Activated CD4-positive, alpha-beta T cell treated with anti-CD3 and anti-CD28 coated beads, Interleukin-2, amount 10 ng/mL, durations not matched to agents 24 days and 14 days (primary cell): Measurements from ENCODE around the gene MAGI1. TPM values are rescaled to one million over a fixed set of nuclear protein-coding genes. Genes with fewer than 3 reads are reported as not detected.

Source experiments
- DNase-seq: peaks from one replicate; pipeline ENCODE4 v3.0.0; 2022
- H3K27ac Mint-ChIP-seq: one replicate; pipeline ENCODE4 v1.8.0; 2022; ENCODE audit warnings: mild to moderate bottlenecking, mixed read lengths
- H3K27me3 Mint-ChIP-seq: one replicate; pipeline ENCODE4 v1.8.0; 2022; ENCODE audit warnings: mixed read lengths
- H3K36me3 Mint-ChIP-seq: one replicate; pipeline ENCODE4 v1.8.0; 2022; ENCODE audit warnings: low read depth, mild to moderate bottlenecking, mixed read lengths
- H3K4me1 Mint-ChIP-seq: one replicate; pipeline ENCODE4 v1.8.0; 2021; ENCODE audit warnings: mixed read lengths
- H3K4me3 Mint-ChIP-seq: one replicate; pipeline ENCODE4 v1.8.0; 2022; ENCODE audit warnings: mild to moderate bottlenecking, moderate library complexity, mixed read lengths
- H3K9me3 Mint-ChIP-seq: one replicate; pipeline ENCODE4 v1.8.0; 2021; ENCODE audit warnings: mixed read lengths
- intact Hi-C: fragments of 100-400 bp; cut with micrococcal nuclease; formaldehyde crosslinking; loops from one replicate; pipeline ENCODE4 v1.15.1; 2023
- total RNA-seq: library from RNA; stranded (reverse); gene quantifications from 2 replicates; pipeline ENCODE4 v1.2.3, GENCODE V29; 2022

MAGI1 gene
- total RNA-seq, 1 donor from 2014 or later: 2.0 TPM

DNA sequence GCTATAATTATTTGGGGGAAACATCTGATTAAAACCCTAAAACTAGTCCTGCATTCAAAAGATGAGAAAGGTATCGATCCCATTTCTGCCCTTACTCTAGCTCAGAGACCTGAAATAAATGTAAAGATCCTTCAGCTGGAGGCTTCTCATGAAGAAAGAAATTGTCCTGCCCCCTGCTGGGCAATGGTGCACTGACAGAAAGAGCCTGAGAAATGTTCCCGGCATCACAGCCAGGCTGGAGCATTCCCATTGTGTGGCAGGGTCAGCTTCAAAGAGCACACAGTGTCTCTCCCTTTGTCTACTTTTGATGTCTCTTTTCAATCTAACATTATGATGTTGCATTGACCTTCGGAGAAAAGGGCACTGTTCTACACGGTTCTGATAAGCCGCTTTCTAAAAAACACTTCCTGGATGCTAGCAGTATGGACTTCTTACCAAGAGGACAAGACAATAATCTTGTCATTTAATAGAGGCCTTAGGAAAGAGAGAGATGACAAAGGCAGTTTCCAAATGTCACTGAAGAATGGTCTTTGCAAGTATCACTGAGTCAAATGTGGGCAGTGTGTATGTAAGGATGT lies 287.5 kb downstream of the MAGI1 start:
- Mint-ChIP-seq H3K36me3 (no peaks in the 10 kb centered on the region), H3K4me1 (no peaks in the 10 kb centered on the region), H3K9me3 (no peaks in the 10 kb centered on the region), H3K4me3 (no peak overlapping the region), H3K27ac (no peak overlapping the region), H3K27me3 (no peaks in the 10 kb centered on the region)
- no peak for DNase-seq
- intact Hi-C loops: no loop called here

DNA sequence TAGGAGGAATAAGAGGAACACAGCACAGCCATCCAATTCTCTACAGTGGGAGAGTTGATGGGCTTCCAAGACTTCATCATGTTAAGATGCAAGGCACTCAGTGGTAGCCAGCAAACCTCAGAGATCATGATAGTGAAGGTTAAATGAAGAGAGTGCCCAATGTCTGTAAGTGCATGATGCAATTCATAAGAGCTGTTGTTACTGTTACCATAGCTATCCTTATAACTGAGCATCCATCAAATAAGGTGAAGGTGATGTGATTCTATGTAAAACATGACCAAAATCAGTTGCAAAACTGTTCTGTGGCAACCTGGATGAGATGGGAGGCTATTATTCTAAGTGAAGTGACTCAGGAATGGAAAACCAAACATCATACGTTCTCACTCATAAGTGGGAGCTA lies 289.7 kb downstream of the MAGI1 start:
- intact Hi-C loops: no loop called here
- H3K4me1 Mint-ChIP-seq: no peaks in the 10 kb centered on the region
- no peaks in the 10 kb centered on the region for H3K9me3 Mint-ChIP-seq
- no peak for DNase-seq
- H3K27me3 Mint-ChIP-seq: no peaks in the 10 kb centered on the region
- no peaks in the 10 kb centered on the region for H3K36me3 Mint-ChIP-seq
- H3K4me3 Mint-ChIP-seq: no peak overlapping the region
- H3K27ac Mint-ChIP-seq: no peak overlapping the region

DNA sequence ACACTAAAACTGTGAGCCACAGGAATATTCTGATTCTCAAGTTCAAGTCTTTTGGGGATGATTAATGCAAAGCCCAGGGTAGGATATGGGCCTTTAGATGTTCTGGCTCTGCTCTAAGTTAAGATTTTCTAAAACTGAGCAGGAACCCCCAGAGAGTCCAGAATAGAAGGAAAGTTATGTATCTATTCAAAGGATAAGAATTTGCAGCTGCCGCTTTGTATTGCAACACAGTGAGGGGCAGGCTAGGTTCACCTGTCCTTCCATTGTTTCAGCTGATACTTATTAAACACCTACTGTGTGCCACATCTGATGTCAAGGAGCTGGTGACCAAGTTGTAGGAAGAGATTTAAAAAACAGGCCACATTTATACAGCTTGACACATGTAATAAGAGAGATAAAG lies 290.4 kb downstream of the MAGI1 start:
- Mint-ChIP-seq H3K4me1 (no peaks in the 10 kb centered on the region), H3K4me3 (no peak overlapping the region), H3K36me3 (no peaks in the 10 kb centered on the region), H3K27me3 (no peaks in the 10 kb centered on the region), H3K27ac (no peak overlapping the region), H3K9me3 (no peaks in the 10 kb centered on the region)
- no peak for DNase-seq
- intact Hi-C loops: no loop called here

DNA sequence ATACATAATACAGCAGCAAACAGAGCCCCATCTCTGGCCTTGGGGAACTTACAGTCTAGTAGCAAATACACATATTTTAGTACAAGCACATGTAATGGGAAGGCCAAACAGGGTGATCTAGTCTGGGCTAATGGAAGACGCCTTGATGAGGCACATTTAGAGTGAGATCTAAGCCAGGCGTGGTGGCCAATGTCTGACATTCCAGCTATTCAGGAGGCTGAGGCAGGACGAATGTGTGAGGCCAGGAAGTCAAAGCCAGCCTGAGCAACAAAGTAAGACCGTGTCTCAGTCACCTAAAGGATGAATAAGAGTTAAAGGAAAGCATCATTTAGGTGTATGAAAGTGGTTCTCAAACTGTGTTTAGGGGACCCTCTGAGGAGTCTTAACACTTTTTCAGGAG lies 291.9 kb downstream of the MAGI1 start:
- H3K4me3 Mint-ChIP-seq: no peak overlapping the region
- intact Hi-C loops: no loop called here
- H3K27me3 Mint-ChIP-seq: no peaks in the 10 kb centered on the region
- DNase-seq: no peak
- H3K36me3 Mint-ChIP-seq: no peaks in the 10 kb centered on the region
- H3K9me3 Mint-ChIP-seq: no peaks in the 10 kb centered on the region
- no peaks in the 10 kb centered on the region for H3K4me1 Mint-ChIP-seq
- H3K27ac Mint-ChIP-seq: no peak overlapping the region

DNA sequence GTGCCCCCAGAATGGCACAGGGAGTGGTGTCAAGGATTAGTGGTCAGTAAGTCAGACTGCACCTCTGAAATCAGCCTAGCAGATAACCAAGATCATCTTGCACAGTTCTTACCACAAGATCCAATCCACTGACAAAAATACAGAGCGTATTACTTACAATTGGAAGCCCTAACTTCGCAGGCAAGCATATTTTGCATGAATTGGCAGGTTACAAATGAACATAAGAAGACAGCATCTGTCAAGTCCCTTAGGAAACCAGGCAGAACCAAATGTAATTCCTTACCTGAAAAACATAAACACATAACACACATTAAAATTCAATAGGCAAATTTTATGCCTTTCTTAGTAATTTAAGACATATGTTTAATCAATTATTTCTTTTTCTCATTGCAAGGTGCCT lies 293.4 kb downstream of the MAGI1 start:
- H3K4me3 Mint-ChIP-seq: no peak overlapping the region
- H3K36me3 Mint-ChIP-seq: no peaks in the 10 kb centered on the region
- no peaks in the 10 kb centered on the region for H3K4me1 Mint-ChIP-seq
- no peak for DNase-seq
- no peak overlapping the region for H3K27ac Mint-ChIP-seq
- no peaks in the 10 kb centered on the region for H3K9me3 Mint-ChIP-seq
- intact Hi-C loops: no loop called here
- H3K27me3 Mint-ChIP-seq: no peaks in the 10 kb centered on the region

DNA sequence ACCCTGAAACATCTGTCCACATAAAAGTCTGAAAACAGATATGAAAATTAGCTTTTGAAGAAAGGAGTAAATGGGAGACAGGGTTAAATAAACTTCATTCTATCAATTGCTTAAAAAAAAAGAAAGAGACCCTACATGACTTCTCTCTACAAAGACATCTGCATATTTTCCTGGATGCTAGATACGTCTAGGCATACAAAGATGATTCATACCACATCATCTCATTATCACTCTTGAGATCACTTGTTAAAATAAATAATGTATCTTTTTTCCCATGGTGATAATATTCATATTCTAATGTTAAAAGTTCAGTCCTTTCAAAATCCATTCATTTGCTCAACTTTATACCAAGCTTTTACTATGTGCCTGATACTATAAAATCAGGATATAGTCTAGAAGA lies 295.8 kb downstream of the MAGI1 start:
- Mint-ChIP-seq H3K4me1 (no peaks in the 10 kb centered on the region), H3K36me3 (no peaks in the 10 kb centered on the region), H3K27me3 (no peaks in the 10 kb centered on the region), H3K4me3 (no peak overlapping the region), H3K27ac (no peak overlapping the region), H3K9me3 (no peaks in the 10 kb centered on the region)
- no peak for DNase-seq
- intact Hi-C loops: no loop called here

DNA sequence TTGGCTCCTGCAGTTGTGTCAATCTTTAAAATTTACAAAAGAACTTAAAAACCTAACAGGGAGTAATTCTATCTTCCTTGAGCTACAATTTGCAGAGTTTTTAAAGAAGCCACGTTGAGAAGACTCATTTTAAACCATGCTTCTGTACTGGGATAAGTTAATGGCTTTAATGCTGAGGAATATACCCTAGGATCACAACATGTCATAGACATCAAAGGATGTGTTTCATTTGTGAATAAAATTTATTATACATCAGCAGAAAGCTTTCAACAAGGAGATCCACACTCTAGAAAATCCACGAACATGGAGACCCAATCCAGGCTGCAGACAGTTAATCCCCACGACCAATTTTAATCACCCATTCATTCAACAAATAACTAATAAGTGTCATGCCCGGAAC lies 297.2 kb downstream of the MAGI1 start:
- no peak overlapping the region for H3K27ac Mint-ChIP-seq
- no peaks in the 10 kb centered on the region for H3K36me3 Mint-ChIP-seq
- H3K4me1 Mint-ChIP-seq: no peaks in the 10 kb centered on the region
- no peaks in the 10 kb centered on the region for H3K27me3 Mint-ChIP-seq
- no peak overlapping the region for H3K4me3 Mint-ChIP-seq
- intact Hi-C loops: no loop called here
- no peak for DNase-seq
- no peaks in the 10 kb centered on the region for H3K9me3 Mint-ChIP-seq

DNA sequence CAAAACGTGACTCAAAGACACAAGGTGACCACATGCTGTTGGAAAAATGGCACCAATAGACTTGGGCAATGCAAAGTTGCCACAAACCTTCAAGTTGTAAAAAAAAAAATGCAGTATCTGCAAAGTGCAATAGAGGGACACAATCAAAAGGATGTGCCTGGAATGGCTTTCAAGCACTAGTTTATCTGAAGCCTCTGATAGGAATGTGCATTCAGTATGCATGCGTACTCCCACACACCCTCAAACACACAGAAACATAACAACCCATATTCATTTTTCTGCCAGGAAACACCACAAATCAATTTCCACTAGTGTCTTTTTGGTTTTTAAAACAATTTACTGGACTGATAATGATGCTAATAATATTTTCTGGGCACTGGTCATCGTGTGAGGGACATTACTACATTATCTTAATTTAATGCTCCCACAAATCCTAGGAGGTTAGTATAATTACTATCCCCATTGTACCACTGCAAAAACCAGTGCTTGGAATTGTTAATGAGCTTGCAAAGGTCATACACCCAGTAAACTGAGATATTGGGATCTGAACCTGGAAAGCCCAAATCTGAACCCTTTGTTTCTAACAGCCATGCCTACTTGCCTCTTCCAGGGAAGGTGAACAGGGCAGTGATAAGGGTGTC lies 298.7 kb downstream of the MAGI1 start:
- Mint-ChIP-seq H3K36me3 (no peaks in the 10 kb centered on the region), H3K27me3 (no peaks in the 10 kb centered on the region), H3K4me1 (no peaks in the 10 kb centered on the region), H3K9me3 (no peaks in the 10 kb centered on the region), H3K27ac (no peak overlapping the region), H3K4me3 (no peak overlapping the region)
- no peak for DNase-seq
- intact Hi-C loops: no loop called here

DNA sequence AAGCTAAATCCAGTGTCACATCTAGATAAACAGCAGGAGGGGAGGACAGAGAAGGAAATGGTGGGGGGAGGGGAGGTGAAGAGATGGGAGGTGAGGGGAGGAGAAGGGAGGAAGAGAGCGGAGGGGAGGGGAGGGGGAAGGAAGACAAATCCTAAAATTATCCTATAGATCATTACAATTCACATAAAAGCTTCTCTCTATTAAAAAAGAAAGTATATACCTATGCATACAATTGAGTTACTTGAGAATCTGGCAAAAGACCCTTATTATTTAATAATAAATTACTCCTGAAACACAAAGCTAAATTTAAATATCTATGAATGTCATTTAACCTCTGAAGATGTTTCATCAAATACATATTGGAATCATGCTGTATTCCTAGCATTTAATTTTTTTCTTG lies 303.9 kb downstream of the MAGI1 start:
- Mint-ChIP-seq H3K9me3 (no peaks in the 10 kb centered on the region), H3K4me1 (no peaks in the 10 kb centered on the region), H3K36me3 (no peaks in the 10 kb centered on the region), H3K27me3 (no peaks in the 10 kb centered on the region), H3K4me3 (no peak overlapping the region), H3K27ac (no peak overlapping the region)
- no peak for DNase-seq
- intact Hi-C loops: loop anchor here (5.0 kb wide), 1 partner anchor 1202 kb away; no protein-coding TSS in a partner anchor

DNA sequence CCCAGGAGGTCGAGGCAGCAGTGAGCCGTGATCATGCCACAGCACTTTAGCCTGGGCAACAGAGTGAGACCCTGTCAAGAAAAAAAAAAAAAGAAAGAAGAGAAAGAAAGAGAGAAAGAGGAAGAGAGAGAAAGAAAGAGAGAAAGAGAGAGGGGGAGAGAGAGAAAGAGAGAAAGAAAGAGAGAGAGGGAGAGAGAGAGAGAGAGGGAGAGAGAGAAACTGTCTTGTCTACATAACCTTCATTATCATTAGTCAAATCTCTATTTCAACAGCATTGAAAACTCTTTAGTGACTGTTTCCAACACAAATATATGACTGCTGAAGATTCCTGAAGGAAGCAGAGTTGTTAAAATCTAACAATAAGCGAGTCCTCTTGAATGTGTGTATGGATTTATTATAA lies 304.3 kb downstream of the MAGI1 start:
- Mint-ChIP-seq H3K36me3 (no peaks in the 10 kb centered on the region), H3K27ac (no peak overlapping the region), H3K27me3 (no peaks in the 10 kb centered on the region), H3K4me3 (no peak overlapping the region), H3K4me1 (no peaks in the 10 kb centered on the region), H3K9me3 (no peaks in the 10 kb centered on the region)
- no peak for DNase-seq
- intact Hi-C loops: loop anchor here (5.0 kb wide), 1 partner anchor 1202 kb away; no protein-coding TSS in a partner anchor

DNA sequence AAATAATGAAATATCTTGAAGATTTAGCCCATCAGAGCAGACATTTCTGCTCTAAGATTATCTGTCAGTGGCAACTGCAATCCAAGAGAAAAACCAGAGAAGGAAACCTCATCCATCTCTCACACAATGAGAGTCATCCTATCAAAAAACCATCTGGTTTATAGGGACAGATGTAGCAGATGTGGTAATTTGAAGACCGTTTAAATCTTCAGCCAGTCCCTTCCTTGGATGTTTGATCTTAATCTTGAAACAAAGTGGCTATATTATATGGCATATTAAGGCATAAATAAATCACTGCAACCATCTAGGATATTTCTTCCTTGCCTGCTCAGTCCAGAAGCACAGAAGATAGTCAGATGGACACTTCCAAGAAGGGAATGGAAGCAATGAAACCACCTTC lies 305.3 kb downstream of the MAGI1 start:
- H3K36me3 Mint-ChIP-seq: no peaks in the 10 kb centered on the region
- intact Hi-C loops: loop anchor here (5.0 kb wide), 1 partner anchor 1201 kb away; no protein-coding TSS in a partner anchor
- no peaks in the 10 kb centered on the region for H3K9me3 Mint-ChIP-seq
- no peak for DNase-seq
- no peak overlapping the region for H3K4me3 Mint-ChIP-seq
- H3K27ac Mint-ChIP-seq: no peak overlapping the region
- no peaks in the 10 kb centered on the region for H3K4me1 Mint-ChIP-seq
- no peaks in the 10 kb centered on the region for H3K27me3 Mint-ChIP-seq

DNA sequence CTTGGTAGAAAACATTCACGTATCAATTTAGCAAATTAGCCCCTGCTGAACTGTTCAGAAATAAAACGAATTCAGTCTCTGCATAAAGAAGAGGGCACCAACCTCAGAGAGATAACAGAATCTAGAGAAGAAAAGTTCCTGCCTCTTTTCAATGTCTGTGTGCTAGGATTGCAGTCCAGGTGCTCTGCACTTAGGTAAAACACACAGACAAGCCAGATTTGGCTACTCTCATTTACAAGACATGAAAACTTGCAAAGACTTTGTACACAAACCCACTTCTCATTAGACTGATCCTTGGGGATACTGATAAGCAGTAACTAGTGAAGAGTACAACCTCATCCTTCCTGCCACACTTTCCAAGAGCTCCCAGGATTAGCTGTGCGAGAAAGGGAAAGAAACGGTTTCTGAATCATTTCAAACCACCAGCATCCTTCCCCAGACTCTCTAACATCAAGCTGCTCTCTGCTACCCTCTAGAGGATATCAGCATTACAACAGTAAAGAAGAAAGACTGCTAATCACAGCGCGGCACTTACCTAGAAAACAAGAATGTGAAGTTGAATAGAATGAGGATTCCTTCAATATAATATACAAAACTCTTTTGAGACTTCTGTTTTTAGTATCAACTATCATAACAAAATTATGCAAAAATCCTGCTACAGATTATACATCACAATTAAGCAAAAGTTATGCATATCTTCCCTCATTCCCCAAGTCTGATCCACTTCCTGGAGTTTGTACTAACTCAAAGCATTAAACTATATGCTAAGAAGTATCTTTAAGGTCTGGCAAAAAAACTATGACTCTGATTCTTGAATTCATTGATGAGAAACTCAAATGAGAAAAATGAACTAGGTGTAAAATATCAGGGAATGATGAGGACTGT lies 306.4 kb downstream of the MAGI1 start:
- intact Hi-C loops: loop anchor here (5.0 kb wide), 1 partner anchor 1200 kb away; no protein-coding TSS in a partner anchor
- Mint-ChIP-seq H3K36me3 (no peaks in the 10 kb centered on the region), H3K27me3 (no peaks in the 10 kb centered on the region), H3K27ac (no peak overlapping the region), H3K9me3 (no peaks in the 10 kb centered on the region), H3K4me1 (no peaks in the 10 kb centered on the region), H3K4me3 (no peak overlapping the region)
- peak; percentile 70 for DNase-seq

DNA sequence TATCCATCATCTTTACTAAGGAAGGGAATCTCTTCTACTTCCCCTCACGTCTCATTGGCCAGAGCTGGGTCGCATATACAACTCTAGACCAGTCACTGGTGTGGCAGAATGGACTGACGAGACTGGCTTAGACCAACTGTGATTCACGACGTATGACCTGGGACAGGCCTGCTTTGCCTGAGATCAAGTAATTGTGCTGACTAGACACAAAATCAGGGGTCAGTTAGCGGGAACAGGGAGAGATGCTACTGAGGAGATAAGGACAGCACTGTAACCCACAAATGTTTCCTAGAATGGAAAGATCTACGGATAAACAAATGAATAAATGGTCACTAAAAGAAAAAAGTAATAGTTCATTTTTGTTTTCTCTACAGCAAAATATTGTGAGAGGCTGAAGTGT lies 308.3 kb downstream of the MAGI1 start:
- DNase-seq: no peak
- no peaks in the 10 kb centered on the region for H3K4me1 Mint-ChIP-seq
- H3K27me3 Mint-ChIP-seq: no peaks in the 10 kb centered on the region
- H3K27ac Mint-ChIP-seq: no peak overlapping the region
- H3K4me3 Mint-ChIP-seq: no peak overlapping the region
- H3K36me3 Mint-ChIP-seq: no peaks in the 10 kb centered on the region
- no peaks in the 10 kb centered on the region for H3K9me3 Mint-ChIP-seq
- intact Hi-C loops: loop anchor here (5.0 kb wide), 1 partner anchor 1198 kb away; no protein-coding TSS in a partner anchor

DNA sequence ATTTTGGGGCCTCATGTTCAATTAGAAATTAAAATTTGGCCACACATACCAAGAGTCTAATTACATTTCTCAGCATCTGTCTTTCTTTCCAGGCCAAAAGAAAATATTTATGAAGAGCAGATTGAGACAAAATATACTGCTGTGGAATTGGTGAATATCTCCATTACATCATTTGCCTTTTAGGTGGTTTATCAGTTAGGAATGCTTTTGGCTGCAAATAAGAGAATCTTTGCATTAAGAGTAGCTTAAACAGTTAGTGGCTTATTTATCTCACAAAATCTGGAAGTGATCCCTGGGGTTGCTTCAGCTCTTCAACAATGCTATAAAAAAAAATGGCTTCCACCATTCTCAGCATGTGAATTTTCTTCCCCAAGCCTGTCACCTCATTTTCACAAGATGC lies 308.7 kb downstream of the MAGI1 start:
- intact Hi-C loops: loop anchor here (5.0 kb wide), 1 partner anchor 1198 kb away; no protein-coding TSS in a partner anchor
- Mint-ChIP-seq H3K27me3 (no peaks in the 10 kb centered on the region), H3K4me1 (no peaks in the 10 kb centered on the region), H3K9me3 (no peaks in the 10 kb centered on the region), H3K27ac (no peak overlapping the region), H3K36me3 (no peaks in the 10 kb centered on the region), H3K4me3 (no peak overlapping the region)
- no peak for DNase-seq
